ENCODE results near the gene ATG4D.

- TF ChIP-seq GATA2 (IDR thresholded peaks at IDR 0.05; ENCODE audit: low read depth, low read length) (no peak), GATA3 (IDR thresholded peaks at IDR 0.05; ENCODE audit: low read depth, low read length) (no peak)
Observed at GRCh38 chr19:10562609-10563008, 18.9 kb downstream of the ATG4D start.

Measured in SH-SY5Y (cell line).